Bone marrow (tissue), 2 donors: Measurements from ENCODE around the gene MPC1.
"Not testable (repeated sequence)": the region's sequence is repeated elsewhere in the genome, so short reads cannot be mapped to it uniquely, and the experiment has no call there.

Experiments used
- DNase-seq, 2 donors: peaks; one replicate each; lab custom pipeline; 2025; lab: John Stamatoyannopoulos, UW

MPC1 gene

DNA sequence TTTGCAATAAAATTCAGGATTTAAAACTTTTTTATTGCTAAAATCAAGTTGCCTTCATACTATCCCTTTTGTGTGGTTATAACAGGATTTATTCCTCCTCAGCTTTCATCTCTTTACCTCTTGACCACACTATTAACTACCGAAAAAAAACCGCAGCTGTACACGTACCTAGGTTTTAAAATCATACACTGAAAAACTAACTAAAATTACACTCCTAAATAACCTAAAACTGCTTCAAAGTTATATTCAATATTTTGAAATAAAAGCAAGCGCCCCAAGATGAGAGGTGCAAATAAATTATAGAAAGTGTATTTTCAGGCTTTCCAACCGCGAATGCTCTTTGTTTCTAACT, 1.4 kb downstream of the MPC1 start:
- DNase-seq: no peak

DNA sequence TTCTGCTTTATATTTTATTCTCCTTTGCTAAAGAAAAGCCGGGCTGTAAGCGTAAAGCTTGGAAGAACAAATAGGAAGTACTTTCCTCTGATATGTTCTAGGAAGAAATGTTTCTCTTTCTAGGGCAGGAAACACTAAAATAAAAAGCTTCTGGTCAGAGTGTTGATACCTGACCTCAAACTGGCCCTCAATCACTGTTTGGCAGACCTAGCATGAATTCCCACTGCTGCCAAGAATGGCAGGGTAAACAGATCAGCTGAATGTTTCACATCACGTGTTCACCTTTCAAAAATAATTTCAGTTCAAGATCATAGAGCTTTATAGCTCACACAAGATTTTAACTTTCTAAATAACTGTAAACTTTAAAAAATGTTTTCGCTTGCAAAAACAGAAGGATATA, 2.9 kb downstream of the MPC1 start:
- DNase-seq: no peak

DNA sequence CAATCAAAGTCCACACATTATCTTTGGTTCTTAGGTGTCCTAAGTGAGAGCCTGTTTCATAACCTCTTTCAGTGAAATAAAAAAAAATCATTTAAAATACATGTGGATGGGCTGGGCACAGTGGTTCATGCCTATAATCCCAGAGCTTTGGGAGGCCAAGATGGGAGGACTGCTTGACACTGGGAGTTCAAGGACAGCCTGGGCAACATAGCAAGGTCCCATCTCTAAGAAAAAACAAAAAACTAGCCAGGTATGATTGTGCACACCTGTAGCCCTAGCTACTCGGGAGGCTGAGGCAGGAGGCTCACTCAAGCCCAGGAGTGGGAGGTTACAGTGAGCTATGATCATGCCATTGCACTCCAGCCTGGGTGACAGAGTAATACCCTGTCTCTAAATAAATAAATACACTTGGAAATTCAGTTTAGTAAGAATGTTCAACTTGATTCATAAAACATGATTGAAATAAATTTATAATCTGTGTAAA, 3.6 kb downstream of the MPC1 start:
- DNase-seq: no peak

DNA sequence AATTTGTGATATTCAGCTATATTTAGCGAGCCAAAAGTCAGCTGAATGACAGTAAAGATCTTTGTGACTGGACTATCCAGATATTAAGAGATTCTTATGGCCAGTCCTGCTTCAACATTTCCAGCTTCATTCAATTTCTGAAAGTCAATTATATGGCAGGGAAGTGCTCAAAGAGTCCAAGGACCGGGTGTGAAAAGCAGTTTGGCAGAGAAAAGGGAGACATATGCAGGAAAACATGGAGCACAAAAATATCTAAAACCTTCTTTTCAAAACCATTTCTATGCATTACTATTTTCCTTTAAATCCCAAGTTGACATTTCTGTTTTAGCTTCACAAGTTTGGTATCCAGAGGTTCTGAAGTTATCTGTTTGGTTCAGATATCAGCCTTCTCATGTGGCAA, 5.0 kb downstream of the MPC1 start:
- DNase-seq: no peak

DNA sequence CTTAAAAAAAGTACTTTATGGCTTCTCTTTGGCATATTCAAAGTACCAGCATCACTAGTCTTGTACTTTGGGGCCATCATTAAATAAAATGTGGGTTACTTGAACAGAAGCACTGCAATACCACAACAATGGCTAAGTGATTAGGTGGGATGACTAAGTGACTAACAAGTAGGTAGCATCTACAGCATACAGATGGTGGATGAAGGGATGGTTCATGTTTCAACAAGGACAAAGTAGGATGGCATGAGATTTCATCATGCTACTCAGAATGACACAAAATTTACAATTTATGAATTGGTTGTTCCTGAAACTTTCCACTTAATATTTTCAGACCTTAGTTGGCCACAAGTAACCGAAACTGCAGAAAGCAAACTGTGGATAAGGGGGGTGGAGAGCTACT, 7.7 kb downstream of the MPC1 start:
- no peak for DNase-seq

DNA sequence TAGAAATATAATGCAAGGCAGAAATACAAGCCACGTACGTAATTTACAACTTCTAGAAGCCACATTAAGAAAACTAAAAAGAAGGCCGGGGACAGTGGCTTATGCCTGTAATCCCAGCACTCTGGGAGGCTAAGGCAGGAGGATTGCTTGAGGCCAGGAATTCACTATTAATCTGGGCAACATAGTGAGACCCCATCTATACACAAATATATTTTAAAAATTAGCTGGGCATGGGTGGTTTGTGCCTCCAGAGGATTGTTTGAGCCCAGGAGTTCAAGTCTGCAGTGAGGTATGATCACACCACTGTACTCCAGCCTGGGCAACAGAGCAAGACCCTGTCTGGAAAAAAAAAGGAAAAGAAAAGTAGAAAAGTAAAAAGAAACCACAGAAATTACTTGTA, 12.3 kb downstream of the MPC1 start:
- DNase-seq: no peak

DNA sequence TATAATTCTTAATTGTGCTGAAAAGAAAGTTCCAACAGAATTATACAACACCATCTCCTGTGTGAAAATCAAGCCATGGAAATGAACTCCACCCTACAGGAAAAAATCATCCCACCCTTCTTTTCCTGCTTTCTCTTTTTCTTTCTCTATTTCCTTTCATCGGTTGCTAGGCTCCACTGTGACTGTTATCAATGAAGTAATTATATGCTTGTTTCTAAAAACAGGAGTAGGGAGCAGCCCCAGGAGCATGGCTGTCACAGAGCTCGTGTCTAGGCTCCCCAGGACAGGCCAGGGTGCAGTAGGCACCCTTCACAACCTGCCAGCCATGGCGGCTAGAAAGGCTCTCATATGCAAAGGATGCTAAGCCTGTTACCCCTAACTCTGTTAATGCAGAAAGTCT, 13.0 kb downstream of the MPC1 start:
- no peak for DNase-seq

DNA sequence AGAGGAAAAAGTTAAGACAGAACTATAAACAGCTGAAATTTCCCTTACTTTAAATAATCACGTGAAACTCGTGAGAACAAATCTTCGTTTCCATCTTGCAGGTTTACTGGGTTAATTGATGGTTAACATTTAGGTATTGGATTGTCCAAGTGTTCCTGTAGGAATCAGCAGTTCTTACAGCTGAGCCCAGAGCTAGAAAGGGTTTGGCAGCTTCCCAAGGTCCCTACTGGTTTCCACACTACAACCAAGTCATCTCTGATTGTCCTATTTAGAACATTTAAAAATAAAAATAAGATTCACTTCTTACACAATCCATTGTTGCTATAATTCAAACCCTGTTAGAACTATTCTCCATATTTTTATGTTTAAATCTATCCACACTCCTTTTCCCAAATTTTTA, 15.8 kb downstream of the MPC1 start:
- DNase-seq: no peak

DNA sequence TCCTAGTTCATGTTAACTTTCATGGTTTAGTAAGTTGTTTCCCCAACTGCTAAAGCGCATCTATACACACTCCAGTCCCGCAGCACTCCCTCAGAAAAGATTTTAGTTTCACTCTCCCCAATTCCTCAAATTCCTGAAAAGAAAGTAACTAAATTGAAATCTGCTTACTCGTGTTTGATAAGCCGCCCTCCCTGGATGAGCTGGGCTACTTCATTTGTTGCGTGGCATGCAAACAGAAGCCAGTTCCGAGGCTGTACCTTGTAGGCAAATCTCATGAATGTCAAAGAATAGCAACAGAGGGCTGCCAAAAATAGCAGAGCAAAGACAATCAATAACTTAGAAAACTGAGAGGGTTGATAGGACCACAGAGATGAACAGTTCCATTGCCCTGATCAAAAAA, 16.9 kb downstream of the MPC1 start:
- DNase-seq: no peak

DNA sequence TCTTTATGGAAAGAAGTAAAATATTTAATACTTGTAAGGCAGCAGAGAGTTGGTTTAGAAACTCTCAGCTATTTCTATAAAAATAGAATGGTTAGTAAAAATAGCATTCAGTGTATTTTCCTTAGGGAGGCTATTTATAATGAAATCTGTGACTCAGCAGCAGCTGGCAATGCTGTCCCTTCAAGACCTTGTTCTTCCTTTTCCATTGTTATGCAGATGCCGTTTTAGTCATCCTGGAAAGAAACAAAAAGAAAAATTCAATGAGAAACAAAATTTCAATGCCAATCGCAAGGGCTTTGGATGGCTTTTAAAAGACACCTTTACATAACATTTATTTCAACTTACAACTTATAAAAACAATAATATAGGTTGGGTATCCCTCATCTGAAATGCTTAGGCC, 17.5 kb downstream of the MPC1 start:
- peak in 1 of 2 donors; percentile 11 for DNase-seq

DNA sequence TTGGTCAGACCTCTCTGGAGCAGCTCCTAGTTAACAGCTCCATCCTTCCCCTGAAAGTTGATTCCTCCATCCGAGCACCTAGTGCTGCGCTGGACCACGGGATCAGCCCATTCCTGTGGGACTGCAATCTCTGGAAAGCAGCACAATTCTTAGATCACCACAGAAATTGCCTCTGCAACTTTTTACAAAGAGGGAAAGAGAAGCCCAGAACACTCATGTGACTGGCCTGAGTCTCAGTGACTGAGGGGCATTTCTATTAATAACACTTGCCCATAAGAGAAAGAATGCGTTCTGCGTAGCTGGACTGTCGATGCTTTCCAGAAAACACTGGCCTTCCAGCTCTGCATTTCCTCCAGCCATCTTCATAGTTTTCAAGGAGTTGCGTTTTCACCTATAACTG, 18.3 kb downstream of the MPC1 start:
- no peak for DNase-seq

DNA sequence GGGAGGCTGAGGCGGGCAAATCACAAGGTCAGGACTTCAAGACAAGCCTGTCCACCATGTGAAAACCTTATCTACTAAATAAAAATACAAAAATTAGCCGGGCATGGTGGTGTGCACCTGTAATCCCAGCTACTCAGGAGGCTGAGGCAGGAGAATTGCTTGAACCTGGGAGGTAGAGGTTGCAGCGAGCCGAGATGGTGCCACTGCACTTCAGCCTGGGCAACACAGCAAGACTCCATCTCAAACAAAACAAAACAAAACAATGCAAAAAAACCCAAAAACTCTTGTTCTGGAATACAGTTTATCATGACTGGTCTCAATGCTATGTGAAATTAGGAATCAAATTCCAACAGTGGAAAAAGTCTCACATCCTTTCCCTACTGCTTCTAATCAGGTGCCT, 20.3 kb downstream of the MPC1 start:
- DNase-seq: not testable (repeated sequence)

DNA sequence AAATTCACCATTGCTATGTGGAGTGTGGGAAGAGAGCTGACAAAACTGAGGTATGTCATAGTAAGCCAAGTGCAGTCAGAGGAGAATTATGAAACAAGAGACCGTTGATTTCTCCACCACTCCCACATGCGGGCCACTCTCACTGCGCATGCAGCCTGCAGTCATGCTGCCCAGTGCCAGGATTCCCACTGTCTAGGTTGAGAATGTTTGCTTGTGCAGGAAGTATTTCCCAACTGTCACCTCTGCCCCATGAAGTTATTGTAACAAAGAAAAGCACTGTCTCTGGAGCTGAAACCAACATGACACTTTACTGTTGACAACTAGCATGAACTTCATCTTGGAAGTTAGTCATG, 21.7 kb downstream of the MPC1 start:
- DNase-seq: no peak

DNA sequence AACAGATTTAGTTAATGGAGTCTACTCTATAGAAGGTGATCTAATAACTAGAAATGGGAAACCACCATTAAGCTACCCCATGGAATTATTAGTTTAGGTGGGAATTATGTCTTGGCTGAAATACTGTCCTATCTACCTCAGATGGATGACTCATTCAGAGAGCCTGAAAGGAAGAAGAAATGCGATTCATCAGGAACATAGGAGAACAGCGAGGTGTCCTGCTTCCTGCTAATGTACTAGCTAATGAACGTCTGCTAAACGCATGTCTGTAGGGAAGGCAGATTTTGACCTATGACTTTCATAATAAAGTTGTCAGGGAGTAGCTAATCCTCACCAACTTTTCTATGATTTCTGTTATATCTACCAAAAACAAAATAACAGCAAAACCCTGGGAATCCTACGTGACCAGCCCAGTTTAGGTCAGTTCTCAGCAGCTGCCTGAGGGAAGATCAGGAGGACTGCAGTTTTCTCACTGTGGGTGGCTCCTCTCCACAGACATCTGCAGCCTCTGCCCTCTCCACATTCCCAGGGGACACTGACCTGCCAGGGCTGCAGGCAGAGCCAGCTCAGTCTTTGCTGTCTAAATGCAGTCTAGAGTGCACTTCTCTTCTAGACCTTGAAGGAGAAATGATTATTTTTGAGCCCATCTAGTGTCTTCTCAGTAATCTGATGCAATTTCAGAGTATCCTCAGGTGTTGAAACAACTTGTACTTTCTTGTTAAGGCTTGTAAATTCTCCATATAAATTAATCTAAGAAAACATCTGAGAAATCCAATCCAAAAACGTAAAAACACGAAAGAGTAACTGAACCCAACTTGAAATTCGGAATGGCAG, 22.3 kb downstream of the MPC1 start:
- no peak for DNase-seq

DNA sequence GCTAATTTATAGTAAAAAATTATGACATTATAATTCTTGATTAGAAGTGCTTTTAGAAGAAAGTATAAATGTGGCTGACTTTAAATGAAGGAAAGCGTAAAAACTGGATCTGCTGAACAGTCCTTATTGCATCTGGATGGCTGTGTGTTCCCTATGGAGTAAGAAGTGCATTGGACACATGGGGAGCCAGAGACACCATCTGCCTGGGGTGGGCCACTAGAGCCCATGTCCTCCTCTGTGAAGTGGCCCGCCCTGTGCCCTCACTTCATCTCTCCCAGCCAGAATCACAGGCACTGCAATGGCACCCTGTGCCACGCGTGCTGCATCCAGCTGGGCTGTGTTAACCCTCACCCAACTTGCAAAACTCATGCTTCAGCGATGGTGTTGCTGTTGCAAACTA, 27.2 kb downstream of the MPC1 start:
- DNase-seq: no peak

DNA sequence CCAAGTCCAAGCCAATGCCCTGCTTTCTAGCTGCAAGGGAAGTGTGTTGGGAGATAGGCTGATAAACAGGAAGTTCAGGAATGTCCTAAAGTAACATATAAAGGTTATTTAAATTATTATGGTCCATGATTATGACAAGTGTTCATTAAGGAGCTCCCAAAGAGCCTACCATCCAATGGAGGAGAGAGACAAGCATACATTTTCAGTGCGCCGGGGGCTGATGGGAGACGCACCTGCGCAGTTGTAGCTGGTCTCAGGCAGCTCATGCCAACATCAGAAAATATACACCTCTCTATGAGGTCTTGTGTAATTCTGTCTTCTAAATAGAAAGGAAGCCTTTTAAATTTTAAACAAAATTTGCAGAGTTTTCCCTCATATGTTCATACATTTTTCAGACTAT, 27.8 kb downstream of the MPC1 start:
- no peak for DNase-seq

DNA sequence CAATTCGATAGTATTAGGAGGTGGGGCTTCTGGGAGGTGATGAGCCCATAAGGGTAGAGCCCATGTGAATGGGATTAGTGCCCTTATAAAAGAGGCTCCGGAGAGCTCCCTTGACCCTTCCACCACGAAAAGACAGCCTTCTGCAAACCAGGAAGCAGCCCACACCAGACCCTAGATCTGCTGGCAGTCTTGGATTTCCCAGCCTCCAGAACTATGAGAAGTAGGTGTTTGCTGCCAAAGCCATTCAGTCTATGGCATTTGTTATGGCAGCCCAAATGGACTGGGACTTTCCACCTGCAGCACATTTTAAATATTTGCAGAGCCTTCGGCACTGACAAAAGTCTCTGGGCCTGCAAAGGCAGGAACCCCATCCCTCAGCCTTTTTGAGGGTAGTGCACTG, 28.6 kb downstream of the MPC1 start:
- no peak for DNase-seq

DNA sequence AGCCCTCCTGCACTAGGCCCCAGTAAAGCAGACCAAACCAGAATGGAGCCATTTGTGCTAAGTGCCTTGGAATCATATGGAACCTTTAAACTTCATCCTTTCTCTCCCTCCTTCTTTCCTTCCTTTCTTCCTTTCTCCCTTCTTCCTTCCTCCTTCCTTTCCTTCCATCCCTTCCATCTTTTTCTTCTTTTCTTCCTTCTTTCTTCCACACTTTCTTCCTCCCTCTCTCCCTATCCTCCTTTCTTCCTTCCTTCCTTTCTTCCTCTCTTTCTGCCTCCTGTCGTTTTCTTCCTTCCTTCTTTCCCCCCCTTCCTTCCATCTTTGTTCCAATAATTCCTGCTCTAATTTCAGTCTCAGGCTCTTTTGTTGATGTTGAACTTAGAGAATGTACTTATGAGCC, 29.2 kb downstream of the MPC1 start:
- DNase-seq: no peak

DNA sequence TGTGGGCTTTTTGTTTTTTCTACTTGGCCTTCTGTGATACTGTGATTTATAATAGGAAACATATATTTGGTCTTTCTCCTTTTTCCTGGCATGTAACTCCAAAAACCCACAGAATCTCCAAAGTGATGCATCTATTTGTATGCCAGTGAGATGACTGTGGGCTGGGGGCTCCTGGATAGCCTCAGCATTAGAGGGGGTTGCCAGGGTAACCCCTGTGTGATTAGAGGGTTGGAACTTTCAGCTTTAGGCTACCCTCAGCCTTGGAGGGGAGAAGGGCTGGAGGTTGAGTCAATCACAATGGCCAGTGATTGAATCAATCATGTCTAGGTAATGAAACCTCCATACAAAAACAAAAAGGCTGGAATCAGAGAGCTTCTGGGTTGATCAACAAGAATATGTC, 29.8 kb downstream of the MPC1 start:
- no peak for DNase-seq

DNA sequence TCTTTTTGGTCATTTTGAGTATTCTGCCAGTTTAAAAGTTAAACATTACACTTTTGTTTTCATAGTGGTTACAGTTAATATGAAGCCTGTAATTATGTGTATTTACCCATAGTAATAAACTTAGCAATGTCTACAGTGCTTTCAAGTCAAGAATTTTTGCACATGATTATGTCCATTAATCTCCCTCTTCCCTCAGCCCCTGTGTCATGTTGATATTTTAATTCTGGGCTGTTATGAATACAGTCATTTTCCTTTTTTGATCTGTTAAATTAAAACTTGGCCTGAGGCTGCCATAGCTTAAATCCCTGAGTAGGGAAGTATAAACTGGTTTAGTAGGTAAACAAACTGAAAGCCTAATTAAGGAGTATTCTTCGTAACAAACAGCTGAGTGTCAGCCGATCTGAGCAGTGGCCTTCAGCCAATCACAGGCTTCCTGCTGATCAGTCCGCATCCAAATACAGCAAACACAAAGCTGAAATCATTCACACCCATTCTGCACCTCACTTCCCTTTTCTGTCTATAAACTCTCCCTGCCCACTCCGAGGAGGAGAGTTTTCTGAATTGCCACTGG, 30.9 kb downstream of the MPC1 start:
- peak in 1 of 2 donors; percentile 13 for DNase-seq

DNA sequence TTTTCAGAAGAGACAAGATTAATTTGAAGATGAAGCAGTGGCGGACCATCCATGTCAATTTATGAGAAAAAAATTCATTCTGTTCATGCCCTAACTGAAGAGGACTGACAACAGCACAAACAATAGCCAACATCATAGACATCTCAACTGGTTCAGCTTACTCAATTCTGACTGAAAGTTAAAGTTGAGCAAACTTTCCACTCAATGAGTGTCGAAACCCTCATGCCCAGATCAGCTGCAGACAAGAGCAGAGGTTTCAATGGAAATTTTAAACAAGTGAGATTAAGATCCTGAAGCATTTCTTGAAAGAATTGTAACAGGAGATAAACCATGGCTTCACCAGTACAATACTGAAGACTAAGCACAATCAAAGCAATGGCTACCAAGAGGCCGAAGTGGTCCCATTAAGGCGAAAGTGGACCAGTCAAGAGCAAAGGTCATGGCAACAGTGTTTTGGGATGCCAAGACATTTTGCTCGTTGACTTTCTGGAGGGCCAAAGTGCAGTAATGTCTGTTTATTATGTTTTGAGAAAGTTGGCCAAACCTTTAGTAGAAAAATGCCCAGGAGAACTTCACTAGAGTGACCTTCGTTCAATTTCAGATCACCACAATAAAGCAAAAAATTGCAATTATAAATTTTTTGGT, 34.3 kb downstream of the MPC1 start:
- no peak for DNase-seq

DNA sequence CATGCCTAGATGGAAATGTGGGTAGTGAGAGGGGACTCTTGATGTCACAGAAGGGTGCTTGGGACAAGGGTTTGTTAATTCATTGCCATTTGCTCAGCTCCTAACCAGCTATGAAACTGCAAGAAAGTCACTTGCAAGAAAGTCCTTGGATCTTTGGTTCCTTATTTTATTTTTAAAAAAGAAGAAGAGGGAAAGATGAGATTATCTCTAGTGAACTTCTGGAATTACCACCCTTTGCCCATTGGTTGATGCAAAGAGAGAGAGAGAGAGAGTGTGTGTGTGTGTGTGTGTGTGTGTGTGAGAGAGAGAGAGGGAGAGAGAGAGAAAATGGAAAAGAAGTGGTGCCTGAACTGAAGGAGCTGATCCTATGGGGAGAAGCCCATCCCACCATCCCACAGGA, 35.8 kb downstream of the MPC1 start:
- DNase-seq: no peak

DNA sequence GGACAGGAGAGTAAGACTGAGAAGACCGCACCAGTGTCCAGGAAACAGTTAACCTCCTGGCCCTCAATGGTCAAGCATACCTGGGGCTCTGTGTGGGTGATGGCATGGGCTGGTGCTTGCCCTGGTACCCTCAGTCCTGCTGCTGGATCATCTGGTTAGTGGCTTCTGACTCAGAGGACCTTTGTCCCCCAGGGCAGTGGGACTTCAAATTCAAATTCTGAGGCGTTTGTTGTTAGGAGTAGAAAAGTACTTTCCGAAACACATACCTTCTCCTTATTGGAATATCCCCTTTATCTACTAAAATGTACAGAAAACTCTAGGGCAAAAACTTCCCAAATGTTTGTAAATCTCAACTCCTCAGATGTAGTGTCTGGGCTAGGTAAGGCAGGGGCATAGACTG, 36.3 kb downstream of the MPC1 start:
- no peak for DNase-seq

DNA sequence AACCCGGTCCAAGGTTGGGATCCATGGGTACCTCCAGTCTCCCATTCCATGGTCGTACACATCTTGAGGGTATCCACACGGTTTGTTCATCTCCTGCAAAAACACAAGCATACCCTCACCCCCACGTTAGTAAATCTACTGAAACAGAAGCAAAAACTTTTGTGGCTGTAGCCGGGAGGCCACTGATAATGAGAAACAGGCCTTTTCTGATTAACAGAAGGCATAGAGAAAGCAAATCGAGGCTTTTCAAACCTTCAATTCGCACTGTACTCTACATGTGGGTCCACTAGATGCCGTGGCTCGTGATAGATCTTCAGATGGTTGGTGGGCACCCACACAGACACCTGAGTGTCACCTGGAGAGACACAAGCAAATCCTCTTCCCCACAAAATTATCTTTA, 37.1 kb downstream of the MPC1 start:
- not testable (repeated sequence) for DNase-seq
